HEK293 (cell line): ENCODE results near the gene TRA2A.

Experiments used
- BCL11B ChIP-seq: fragments of 450-650 bp; formaldehyde crosslinking; IDR thresholded peaks from 2 replicates; pipeline ENCODE4 v1.5.1; 2016; ENCODE audit warnings: low read depth, missing biosample characterization, missing genetic modification characterization
- EGR2 ChIP-seq: fragments of 450-650 bp; formaldehyde crosslinking; IDR thresholded peaks from 2 replicates; pipeline ENCODE4 v1.5.1; 2016; ENCODE audit warnings: low read depth, missing biosample characterization, missing genetic modification characterization
- ELK4 ChIP-seq: IDR thresholded peaks from 2 replicates; pipeline ENCODE4 v1.6.1; 2011; ENCODE audit warnings: mild to moderate bottlenecking, low read depth, low read length, borderline replicate concordance
- GLIS1 ChIP-seq: fragments of 450-650 bp; formaldehyde crosslinking; IDR thresholded peaks from 2 replicates; pipeline ENCODE4 v1.5.1; 2016; ENCODE audit warnings: missing biosample characterization, missing genetic modification characterization
- HOXC10 ChIP-seq: sonication (generic); formaldehyde crosslinking; IDR thresholded peaks from 2 replicates; pipeline ENCODE4 v1.8.1; 2023; ENCODE audit warnings: mild to moderate bottlenecking, missing genetic modification reagents
- INSM2 ChIP-seq: fragments of 450-650 bp; formaldehyde crosslinking; IDR thresholded peaks from 2 replicates; pipeline ENCODE4 v1.5.1; 2016; ENCODE audit warnings: missing biosample characterization, missing genetic modification characterization
- KLF7 ChIP-seq: fragments of 450-650 bp; formaldehyde crosslinking; IDR thresholded peaks from 2 replicates; pipeline ENCODE4 v1.5.1; 2016; ENCODE audit warnings: missing biosample characterization, missing genetic modification characterization, borderline replicate concordance
- KLF8 ChIP-seq: fragments of 450-650 bp; formaldehyde crosslinking; IDR thresholded peaks from 2 replicates; pipeline ENCODE4 v1.5.1; 2016; ENCODE audit warnings: missing biosample characterization, missing genetic modification characterization
- PRDM1 ChIP-seq: fragments of 450-650 bp; formaldehyde crosslinking; IDR thresholded peaks from 2 replicates; pipeline ENCODE4; 2016; ENCODE audit warnings: missing biosample characterization, missing genetic modification characterization
- PRDM4 ChIP-seq: fragments of 450-650 bp; formaldehyde crosslinking; IDR thresholded peaks from 2 replicates; pipeline ENCODE4 v1.5.1; 2017; ENCODE audit warnings: missing biosample characterization, missing genetic modification characterization
- REPIN1 ChIP-seq: fragments of 450-650 bp; formaldehyde crosslinking; IDR thresholded peaks from 2 replicates; pipeline ENCODE4 v1.5.1; 2017; ENCODE audit warnings: missing biosample characterization, missing genetic modification characterization, low read depth
- SCRT2 ChIP-seq: fragments of 450-650 bp; formaldehyde crosslinking; IDR thresholded peaks from 2 replicates; pipeline ENCODE4 v1.5.1; 2016; ENCODE audit warnings: missing biosample characterization, missing genetic modification characterization
- SP7 ChIP-seq: fragments of 450-650 bp; formaldehyde crosslinking; IDR thresholded peaks from 2 replicates; pipeline ENCODE4 v1.5.1; 2016; ENCODE audit warnings: missing biosample characterization, missing genetic modification characterization
- TRIM28 ChIP-seq: IDR thresholded peaks from 2 replicates; pipeline ENCODE4 v1.6.1; 2011; ENCODE audit warnings: low read length, control low read depth, borderline replicate concordance
- ZBTB21 ChIP-seq: fragments of 450-650 bp; formaldehyde crosslinking; IDR thresholded peaks from 2 replicates; pipeline ENCODE4 v1.5.1; 2017; ENCODE audit warnings: missing biosample characterization, missing genetic modification characterization
- ZBTB6 ChIP-seq: fragments of 450-650 bp; formaldehyde crosslinking; IDR thresholded peaks from 2 replicates; pipeline ENCODE4 v1.5.1; 2017; ENCODE audit warnings: missing biosample characterization, missing genetic modification characterization
- ZBTB8A ChIP-seq: fragments of 450-650 bp; formaldehyde crosslinking; IDR thresholded peaks from 2 replicates; pipeline ENCODE4 v1.5.1; 2016; ENCODE audit warnings: missing biosample characterization, missing genetic modification characterization
- ZNF133 ChIP-seq: fragments of 450-650 bp; formaldehyde crosslinking; IDR thresholded peaks from 2 replicates; pipeline ENCODE4 v1.5.1; 2016; ENCODE audit warnings: missing biosample characterization, missing genetic modification characterization
- ZNF211 ChIP-seq: fragments of 450-650 bp; formaldehyde crosslinking; IDR thresholded peaks from 2 replicates; pipeline ENCODE4 v1.5.1; 2016; ENCODE audit warnings: low read depth, missing biosample characterization, missing genetic modification characterization
- ZNF221 ChIP-seq: fragments of 450-650 bp; formaldehyde crosslinking; IDR thresholded peaks from 2 replicates; pipeline ENCODE4 v1.5.1; 2017; ENCODE audit warnings: missing biosample characterization, missing genetic modification characterization, borderline replicate concordance
- ZNF266 ChIP-seq: fragments of 450-650 bp; formaldehyde crosslinking; IDR thresholded peaks from 2 replicates; pipeline ENCODE4 v1.5.1; 2016; ENCODE audit warnings: missing biosample characterization, missing genetic modification characterization, low read depth
- ZNF548 ChIP-seq: fragments of 450-650 bp; formaldehyde crosslinking; IDR thresholded peaks from 2 replicates; pipeline ENCODE4 v1.5.1; 2016; ENCODE audit warnings: missing biosample characterization, missing genetic modification characterization
- ZNF555 ChIP-seq: fragments of 450-650 bp; formaldehyde crosslinking; conservative IDR thresholded peaks from 2 replicates; pipeline ENCODE4 v1.5.1; 2017; ENCODE audit warnings: missing biosample characterization, mild to moderate bottlenecking, missing genetic modification characterization, inconsistent platforms
- ZNF560 ChIP-seq: fragments of 450-650 bp; formaldehyde crosslinking; IDR thresholded peaks from 2 replicates; pipeline ENCODE4 v1.5.1; 2017; ENCODE audit warnings: missing biosample characterization, missing genetic modification characterization, borderline replicate concordance
- ZNF621 ChIP-seq: fragments of 450-650 bp; formaldehyde crosslinking; IDR thresholded peaks from 2 replicates; pipeline ENCODE4 v1.5.1; 2017; ENCODE audit warnings: missing biosample characterization, missing genetic modification characterization
- ZNF624 ChIP-seq: fragments of 450-650 bp; formaldehyde crosslinking; IDR thresholded peaks from 2 replicates; pipeline ENCODE4 v1.5.1; 2017; ENCODE audit warnings: missing biosample characterization, missing genetic modification characterization
- ZNF645 ChIP-seq: fragments of 450-650 bp; formaldehyde crosslinking; IDR thresholded peaks from 2 replicates; pipeline ENCODE4; 2016; ENCODE audit warnings: missing biosample characterization, missing genetic modification characterization
- ZNF677 ChIP-seq: fragments of 450-650 bp; IDR thresholded peaks from 2 replicates; pipeline ENCODE4 v1.5.0; 2018; ENCODE audit warnings: missing biosample characterization, mild to moderate bottlenecking, missing genetic modification characterization, moderate library complexity
- ZNF704 ChIP-seq: fragments of 450-650 bp; formaldehyde crosslinking; IDR thresholded peaks from 2 replicates; pipeline ENCODE4 v1.5.1; 2016; ENCODE audit warnings: missing biosample characterization, missing genetic modification characterization
- ZNF707 ChIP-seq: fragments of 450-650 bp; formaldehyde crosslinking; IDR thresholded peaks from 2 replicates; pipeline ENCODE4 v1.5.1; 2016; ENCODE audit warnings: missing biosample characterization, missing genetic modification characterization
- ZSCAN16 ChIP-seq: fragments of 450-650 bp; formaldehyde crosslinking; IDR thresholded peaks from 2 replicates; pipeline ENCODE4 v1.5.1; 2016; ENCODE audit warnings: missing biosample characterization, missing genetic modification characterization
- TF ChIP-seq, protein P1 (sequence below): fragments of 450-650 bp; formaldehyde crosslinking; IDR thresholded peaks from 2 replicates; pipeline ENCODE4 v1.5.1; 2016; ENCODE audit warnings: missing biosample characterization, missing genetic modification characterization

The TRA2A gene

GRCh38 chr7:23471106-23471859 is 60.5 kb downstream of the TRA2A start (continued):
- TF ChIP-seq, protein P1, sequence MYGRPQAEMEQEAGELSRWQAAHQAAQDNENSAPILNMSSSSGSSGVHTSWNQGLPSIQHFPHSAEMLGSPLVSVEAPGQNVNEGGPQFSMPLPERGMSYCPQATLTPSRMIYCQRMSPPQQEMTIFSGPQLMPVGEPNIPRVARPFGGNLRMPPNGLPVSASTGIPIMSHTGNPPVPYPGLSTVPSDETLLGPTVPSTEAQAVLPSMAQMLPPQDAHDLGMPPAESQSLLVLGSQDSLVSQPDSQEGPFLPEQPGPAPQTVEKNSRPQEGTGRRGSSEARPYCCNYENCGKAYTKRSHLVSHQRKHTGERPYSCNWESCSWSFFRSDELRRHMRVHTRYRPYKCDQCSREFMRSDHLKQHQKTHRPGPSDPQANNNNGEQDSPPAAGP, result no peak
- no peak for TF ChIP-seq INSM2
- no peak for TF ChIP-seq ZNF211 (tag by site-specific recombination)
- TF ChIP-seq ZBTB21 (tag by site-specific recombination), result no peak
- TF ChIP-seq REPIN1, result no peak
- no peak for TF ChIP-seq ZNF266 (tag by site-specific recombination)
- no peak for TF ChIP-seq ZNF645 (tag by site-specific recombination)
- TF ChIP-seq ZNF707 (tag by site-specific recombination), result no peak
- no peak for TF ChIP-seq TRIM28
- no peak for TF ChIP-seq HOXC10
- TF ChIP-seq KLF8 (tag by site-specific recombination), result no peak
- TF ChIP-seq ZNF677 (tag by site-specific recombination), result no peak
- no peak for TF ChIP-seq PRDM1 (tag by site-specific recombination)
- no peak for TF ChIP-seq KLF7
- no peak for TF ChIP-seq ZSCAN16 (tag by site-specific recombination)
- peak; percentile 72 for TF ChIP-seq ZBTB6
- no peak for TF ChIP-seq ZNF560 (tag by site-specific recombination)
- no peak for TF ChIP-seq SP7
- TF ChIP-seq ZNF548 (tag by site-specific recombination), result no peak
- no peak; the same call in 1 of the 2 replicates for TF ChIP-seq PRDM4 (tag by site-specific recombination)
- TF ChIP-seq ZNF624 (tag by site-specific recombination), result no peak
- TF ChIP-seq ZNF555, result no peak
- no peak for TF ChIP-seq BCL11B
- TF ChIP-seq ZBTB8A (tag by site-specific recombination), result peak; percentile 94
- no peak for TF ChIP-seq ZNF221 (tag by site-specific recombination)
- TF ChIP-seq ZNF704 (tag by site-specific recombination), result no peak
- no peak for TF ChIP-seq SCRT2 (tag by site-specific recombination)
- no peak for TF ChIP-seq GLIS1 (tag by site-specific recombination)
- no peak for TF ChIP-seq ZNF621
- TF ChIP-seq ELK4, result no peak
- no peak for TF ChIP-seq ZNF133 (tag by site-specific recombination)
- TF ChIP-seq EGR2 (tag by site-specific recombination), result peak; percentile 76
